SK-N-SH treated with all-trans-retinoic acid at 6 μM for 48 hours (cell line): ENCODE data around the gene FKBP11.

ENCODE experiments used
- ARNTL ChIP-seq: fragments of 450-650 bp; formaldehyde crosslinking; IDR thresholded peaks from 2 replicates; pipeline ENCODE4 v1.5.0; 2020; ENCODE audit warnings: low read depth, mild to moderate bottlenecking, moderate library complexity, borderline replicate concordance
- ESRRG ChIP-seq: fragments of 250-450 bp; sonication (Bioruptor Pico); IDR thresholded peaks from 2 replicates; pipeline ENCODE4 v1.6.1; 2021; ENCODE audit warnings: mild to moderate bottlenecking
- RARB ChIP-seq: fragments of 250-450 bp; sonication (Bioruptor Pico); IDR thresholded peaks from 2 replicates; pipeline ENCODE4 v1.8.0; 2021; ENCODE audit warnings: mild to moderate bottlenecking, moderate library complexity
- ZC3H10 ChIP-seq: fragments of 250-450 bp; sonication (Bioruptor Pico); IDR thresholded peaks from 2 replicates; pipeline ENCODE4 v1.5.1; 2021; ENCODE audit warnings: mild to moderate bottlenecking, moderate library complexity
- ZNF565 ChIP-seq: fragments of 450-650 bp; formaldehyde crosslinking; conservative IDR thresholded peaks from 2 replicates; pipeline ENCODE4 v1.5.0; 2020; ENCODE audit warnings: low read depth, mild to moderate bottlenecking, moderate library complexity
- ZNF8 ChIP-seq: fragments of 450-650 bp; formaldehyde crosslinking; IDR thresholded peaks from 2 replicates; pipeline ENCODE4 v1.5.0; 2020; ENCODE audit warnings: mild to moderate bottlenecking, moderate library complexity
- TF ChIP-seq, protein P1 (sequence below): fragments of 250-450 bp; sonication (Bioruptor Pico); IDR thresholded peaks from 2 replicates; pipeline ENCODE4 v1.8.0; 2020; ENCODE audit warnings: mild to moderate bottlenecking, moderate library complexity, borderline replicate concordance

DNA sequence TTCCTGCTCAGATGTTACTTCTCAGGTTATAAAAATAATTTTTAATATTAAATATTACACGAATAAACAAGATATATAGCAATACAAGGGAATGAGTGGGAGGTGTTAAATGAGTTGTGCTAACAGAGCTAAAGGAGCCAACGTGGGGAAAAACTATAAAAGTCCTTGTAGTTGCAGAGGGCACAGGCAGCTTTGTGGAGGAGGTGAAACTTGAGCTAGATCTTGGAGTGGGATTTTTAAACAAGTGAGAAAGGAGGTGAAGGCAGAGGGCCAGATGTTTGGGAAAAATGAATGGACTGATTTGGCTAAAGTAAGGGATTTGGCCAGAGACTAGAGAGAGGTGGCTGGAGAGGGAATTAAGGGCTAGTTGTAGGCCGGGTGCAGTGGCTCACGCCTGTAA, 5.2 kb upstream of the FKBP11 start:
- TF ChIP-seq ZNF8: no peak
- TF ChIP-seq ESRRG (CRISPR knock-in tag): no peak
- TF ChIP-seq ZC3H10: no peak
- no peak for TF ChIP-seq ARNTL (CRISPR knock-in tag)
- TF ChIP-seq, protein P1, sequence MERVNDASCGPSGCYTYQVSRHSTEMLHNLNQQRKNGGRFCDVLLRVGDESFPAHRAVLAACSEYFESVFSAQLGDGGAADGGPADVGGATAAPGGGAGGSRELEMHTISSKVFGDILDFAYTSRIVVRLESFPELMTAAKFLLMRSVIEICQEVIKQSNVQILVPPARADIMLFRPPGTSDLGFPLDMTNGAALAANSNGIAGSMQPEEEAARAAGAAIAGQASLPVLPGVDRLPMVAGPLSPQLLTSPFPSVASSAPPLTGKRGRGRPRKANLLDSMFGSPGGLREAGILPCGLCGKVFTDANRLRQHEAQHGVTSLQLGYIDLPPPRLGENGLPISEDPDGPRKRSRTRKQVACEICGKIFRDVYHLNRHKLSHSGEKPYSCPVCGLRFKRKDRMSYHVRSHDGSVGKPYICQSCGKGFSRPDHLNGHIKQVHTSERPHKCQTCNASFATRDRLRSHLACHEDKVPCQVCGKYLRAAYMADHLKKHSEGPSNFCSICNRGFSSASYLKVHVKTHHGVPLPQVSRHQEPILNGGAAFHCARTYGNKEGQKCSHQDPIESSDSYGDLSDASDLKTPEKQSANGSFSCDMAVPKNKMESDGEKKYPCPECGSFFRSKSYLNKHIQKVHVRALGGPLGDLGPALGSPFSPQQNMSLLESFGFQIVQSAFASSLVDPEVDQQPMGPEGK (CRISPR knock-in tag): no peak
- no peak for TF ChIP-seq RARB (CRISPR knock-in tag)
- TF ChIP-seq ZNF565: no peak
